Chondrocyte (in vitro differentiated cells): ENCODE data around the gene CRX. TPM values are rescaled to one million over a fixed set of nuclear protein-coding genes. Genes with fewer than 3 reads are reported as not detected.

ENCODE experiments used
- DNase-seq: peaks from one replicate; pipeline ENCODE4 v3.0.0; 2021; ENCODE audit warnings: mixed read lengths, low spot score
- H3K27ac Mint-ChIP-seq: one replicate; pipeline ENCODE4 v1.8.0; 2021; ENCODE audit warnings: mild to moderate bottlenecking, moderate library complexity, mixed read lengths; ENCODE audit not compliant: unreplicated experiment
- H3K27me3 Mint-ChIP-seq: 2 replicates; pipeline ENCODE4 v1.8.0; 2021; ENCODE audit warnings: low read depth, mixed read lengths
- H3K36me3 Mint-ChIP-seq: 2 replicates; pipeline ENCODE4 v1.8.0; 2021; ENCODE audit warnings: low read depth, mixed read lengths
- H3K4me1 Mint-ChIP-seq: 2 replicates; pipeline ENCODE4 v1.8.0; 2021; ENCODE audit warnings: low read depth, mild to moderate bottlenecking, mixed read lengths
- H3K4me3 Mint-ChIP-seq: one replicate; pipeline ENCODE4 v1.8.0; 2021; ENCODE audit warnings: mild to moderate bottlenecking, moderate library complexity, mixed read lengths; ENCODE audit not compliant: unreplicated experiment
- H3K9me3 Mint-ChIP-seq: 2 replicates; pipeline ENCODE4 v1.8.0; 2021; ENCODE audit warnings: low read depth, mixed read lengths
- total RNA-seq: library from RNA; stranded (reverse); gene quantifications from 3 replicates; pipeline ENCODE4 v1.2.1, GENCODE V29; 2021
- TF ChIP-seq, protein P1 (sequence below): fragments of 200-600 bp; sonication (generic); IDR thresholded peaks from 2 replicates; pipeline ENCODE4 v1.5.0; 2021; ENCODE audit warnings: antibody characterized with exemption, mild to moderate bottlenecking, moderate library complexity

Gene CRX
- total RNA-seq, 1 donor from 2014 or later, result not detected

DNA sequence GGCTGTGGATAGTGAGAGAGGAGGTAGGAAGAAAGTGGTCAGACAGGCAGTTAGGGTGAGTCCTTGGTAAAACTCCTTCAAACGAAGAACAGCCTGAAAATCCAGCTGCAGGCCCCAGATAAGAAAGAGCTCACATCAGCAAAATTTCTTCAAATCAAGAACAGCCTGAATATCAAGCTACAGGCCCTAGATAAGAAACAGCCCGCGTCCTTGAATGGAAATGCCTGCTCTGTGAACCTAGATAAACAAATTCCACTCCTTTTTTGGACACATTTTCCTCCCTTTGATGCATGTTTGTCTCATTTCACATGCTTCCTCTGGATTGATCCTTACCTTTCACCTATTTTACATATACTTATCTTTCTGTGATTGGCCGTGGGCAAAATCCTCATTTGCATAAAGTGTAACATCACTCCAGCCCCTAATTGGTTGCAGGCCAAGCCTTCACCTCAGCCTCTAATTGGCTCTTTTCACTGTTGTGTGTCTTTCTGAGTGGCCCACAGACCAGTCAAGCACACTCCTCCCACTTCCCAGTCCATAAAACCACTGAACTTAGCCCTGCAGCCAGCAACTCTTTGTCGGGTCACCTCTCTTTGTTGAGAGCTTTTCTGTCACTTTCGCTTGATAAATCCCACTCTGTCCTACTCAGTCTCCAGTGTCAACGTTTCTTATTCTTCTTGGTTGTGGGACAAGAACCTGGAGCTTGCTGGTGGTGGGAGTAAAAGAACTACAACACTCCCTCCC is 70.4 kb downstream of the CRX start:
- Mint-ChIP-seq H3K4me3 (no peak overlapping the region), H3K27me3 (peaks cover 3% of the 10 kb centered on the region), H3K4me1 (no peaks in the 10 kb centered on the region), H3K9me3 (peaks cover 9% of the 10 kb centered on the region), H3K36me3 (no peaks in the 10 kb centered on the region), H3K27ac (no peak overlapping the region)
- no peak for DNase-seq
- TF ChIP-seq, protein P1, sequence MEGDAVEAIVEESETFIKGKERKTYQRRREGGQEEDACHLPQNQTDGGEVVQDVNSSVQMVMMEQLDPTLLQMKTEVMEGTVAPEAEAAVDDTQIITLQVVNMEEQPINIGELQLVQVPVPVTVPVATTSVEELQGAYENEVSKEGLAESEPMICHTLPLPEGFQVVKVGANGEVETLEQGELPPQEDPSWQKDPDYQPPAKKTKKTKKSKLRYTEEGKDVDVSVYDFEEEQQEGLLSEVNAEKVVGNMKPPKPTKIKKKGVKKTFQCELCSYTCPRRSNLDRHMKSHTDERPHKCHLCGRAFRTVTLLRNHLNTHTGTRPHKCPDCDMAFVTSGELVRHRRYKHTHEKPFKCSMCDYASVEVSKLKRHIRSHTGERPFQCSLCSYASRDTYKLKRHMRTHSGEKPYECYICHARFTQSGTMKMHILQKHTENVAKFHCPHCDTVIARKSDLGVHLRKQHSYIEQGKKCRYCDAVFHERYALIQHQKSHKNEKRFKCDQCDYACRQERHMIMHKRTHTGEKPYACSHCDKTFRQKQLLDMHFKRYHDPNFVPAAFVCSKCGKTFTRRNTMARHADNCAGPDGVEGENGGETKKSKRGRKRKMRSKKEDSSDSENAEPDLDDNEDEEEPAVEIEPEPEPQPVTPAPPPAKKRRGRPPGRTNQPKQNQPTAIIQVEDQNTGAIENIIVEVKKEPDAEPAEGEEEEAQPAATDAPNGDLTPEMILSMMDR, result no peak

Other genes starting within 250 kb of the CRX start
- gene ZNF541, start 248.8 kb upstream of the CRX start, total RNA-seq, result not detected in 3 replicates
- gene BICRA, start 212.8 kb upstream of the CRX start, total RNA-seq, result 13.2 to 14.4 TPM (median 13.4 TPM) in 3 replicates
- gene EHD2, start 108.5 kb upstream of the CRX start, total RNA-seq, result 304 to 497 TPM (median 493 TPM) in 3 replicates
- 91.7 to 122 TPM (median 108 TPM) in 3 replicates for gene NOP53, start 76.4 kb upstream of the CRX start, total RNA-seq
- gene SELENOW, start 43.2 kb upstream of the CRX start, total RNA-seq, result 285 to 351 TPM (median 337 TPM) in 3 replicates
- not detected in 3 replicates for gene TPRX1, start 17.4 kb upstream of the CRX start, total RNA-seq
- not detected in 3 replicates for gene TPRX2, start 37.3 kb downstream of the CRX start, total RNA-seq
- not detected in 3 replicates for gene SULT2A1, start 64.4 kb downstream of the CRX start, total RNA-seq
- gene BSPH1, start 170.2 kb downstream of the CRX start, total RNA-seq, result not detected in 3 replicates
- gene ELSPBP1, start 172.7 kb downstream of the CRX start, total RNA-seq, result not detected in 3 replicates
- gene CABP5, start 222.1 kb downstream of the CRX start, total RNA-seq, result not detected in 3 replicates